ENCODE data around the gene EIF4G3.

DNA sequence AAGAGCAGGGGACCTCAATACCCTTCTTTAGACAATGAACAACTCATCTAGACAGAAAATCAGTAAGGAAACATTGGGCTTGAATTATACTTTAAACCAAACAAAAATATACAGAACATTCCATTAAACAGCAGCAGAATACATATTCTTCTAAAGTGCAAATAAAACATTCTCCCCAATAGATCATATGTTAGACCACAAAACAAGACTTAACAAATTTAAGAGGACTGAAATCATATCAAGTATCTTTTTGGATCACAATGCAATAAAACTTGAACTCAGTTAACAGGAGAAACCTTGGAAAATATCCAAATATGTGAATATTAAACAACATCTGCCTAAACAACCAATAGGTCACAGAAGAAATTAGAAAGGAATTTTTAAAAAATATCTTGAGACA lies 341.9 kb downstream of the EIF4G3 start:
- TF ChIP-seq, protein P1, sequence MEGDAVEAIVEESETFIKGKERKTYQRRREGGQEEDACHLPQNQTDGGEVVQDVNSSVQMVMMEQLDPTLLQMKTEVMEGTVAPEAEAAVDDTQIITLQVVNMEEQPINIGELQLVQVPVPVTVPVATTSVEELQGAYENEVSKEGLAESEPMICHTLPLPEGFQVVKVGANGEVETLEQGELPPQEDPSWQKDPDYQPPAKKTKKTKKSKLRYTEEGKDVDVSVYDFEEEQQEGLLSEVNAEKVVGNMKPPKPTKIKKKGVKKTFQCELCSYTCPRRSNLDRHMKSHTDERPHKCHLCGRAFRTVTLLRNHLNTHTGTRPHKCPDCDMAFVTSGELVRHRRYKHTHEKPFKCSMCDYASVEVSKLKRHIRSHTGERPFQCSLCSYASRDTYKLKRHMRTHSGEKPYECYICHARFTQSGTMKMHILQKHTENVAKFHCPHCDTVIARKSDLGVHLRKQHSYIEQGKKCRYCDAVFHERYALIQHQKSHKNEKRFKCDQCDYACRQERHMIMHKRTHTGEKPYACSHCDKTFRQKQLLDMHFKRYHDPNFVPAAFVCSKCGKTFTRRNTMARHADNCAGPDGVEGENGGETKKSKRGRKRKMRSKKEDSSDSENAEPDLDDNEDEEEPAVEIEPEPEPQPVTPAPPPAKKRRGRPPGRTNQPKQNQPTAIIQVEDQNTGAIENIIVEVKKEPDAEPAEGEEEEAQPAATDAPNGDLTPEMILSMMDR (IDR thresholded peaks at IDR 0.05), result no peak
- TF ChIP-seq POLR2AphosphoS5 (IDR thresholded peaks at IDR 0.05) (no peak), POLR2A (IDR thresholded peaks at IDR 0.05) (no peak)

Measured in gastroesophageal sphincter (tissue), 3 donors.